ENCODE results near the gene PLEKHN1.

Gene PLEKHN1

GRCh38 chr1:929712-930632 is 36.3 kb upstream of the PLEKHN1 start:
- TF ChIP-seq CTCF (IDR thresholded peaks at IDR 0.05; ENCODE audit: insufficient read depth, low read depth, low read length, missing control alignments) = no peak
- no peak overlapping the region for H3K4me3 ChIP-seq (ENCODE audit: low read depth, low read length)
- DNase-seq (ENCODE audit: low read depth) = no peak

GRCh38 chr1:930633-931138 is 35.6 kb upstream of the PLEKHN1 start:
- no peak for TF ChIP-seq CTCF (IDR thresholded peaks at IDR 0.05; ENCODE audit: insufficient read depth, low read depth, low read length, missing control alignments)

GRCh38 chr1:931380-932172 is 34.7 kb upstream of the PLEKHN1 start:
- no peak overlapping the region for H3K4me3 ChIP-seq (ENCODE audit: low read depth, low read length)
- no peak for DNase-seq (ENCODE audit: low read depth)
- TF ChIP-seq CTCF (IDR thresholded peaks at IDR 0.05; ENCODE audit: insufficient read depth, low read depth, low read length, missing control alignments) = no peak

More at GRCh38 chr1:930633-931138, 35.6 kb upstream of the PLEKHN1 start:
- no peak overlapping the region for H3K4me3 ChIP-seq (ENCODE audit: low read depth, low read length)
- no peak for DNase-seq (ENCODE audit: low read depth)

- no peak for TF ChIP-seq CTCF (IDR thresholded peaks at IDR 0.05; ENCODE audit: insufficient read depth, low read depth, low read length, missing control alignments)
- H3K4me3 ChIP-seq (ENCODE audit: low read depth, low read length) = no peak overlapping the region
- no peak for DNase-seq (ENCODE audit: low read depth)
These were observed 34.1 kb upstream of the PLEKHN1 start for GRCh38 chr1:932173-932510.

GRCh38 chr1:932776-933602 is 33.3 kb upstream of the PLEKHN1 start:
- no peak for DNase-seq (ENCODE audit: low read depth)
- no peak for TF ChIP-seq CTCF (IDR thresholded peaks at IDR 0.05; ENCODE audit: insufficient read depth, low read depth, low read length, missing control alignments)
- H3K4me3 ChIP-seq (ENCODE audit: low read depth, low read length) = no peak overlapping the region

- DNase-seq (ENCODE audit: low read depth) = no peak
- no peak for TF ChIP-seq CTCF (IDR thresholded peaks at IDR 0.05; ENCODE audit: insufficient read depth, low read depth, low read length, missing control alignments)
- H3K4me3 ChIP-seq (ENCODE audit: low read depth, low read length) = no peak overlapping the region
These were observed 32.7 kb upstream of the PLEKHN1 start for GRCh38 chr1:933603-933940.
